ENCODE measurements around the gene DTX1. TPM values are rescaled to one million over a fixed set of nuclear protein-coding genes. Genes with fewer than 3 reads are reported as not detected.

DTX1 gene
- total RNA-seq, 1 experiment from 2014 or later, result 3.0 TPM

- Mint-ChIP-seq H3K27me3 (ENCODE audit: low read depth) (peaks cover 61% of the 10 kb centered on the region), H3K4me3 (no peak overlapping the region), H3K9me3 (no peaks in the 10 kb centered on the region), H3K4me1 (peaks cover 3 to 4% of the 10 kb centered on the region in 2 experiments; a peak in 2 of 4 replicates), H3K27ac (peak overlapping the region in 1 of 3 experiments; percentile 16; a peak in 1 of 7 replicates), H3K36me3 (ENCODE audit: insufficient read depth in 1 of 3, low read depth in 3 of 3) (no peaks in the 10 kb centered on the region)
- no CpG with 5 or more reads among the region's 11 CpGs for WGBS (ENCODE audit: extremely low coverage, insufficient read length, low lambda C conversion rate)
- H2BK20ac ChIP-seq (ENCODE audit: low read depth, low read length, poor library complexity, severe bottlenecking), result no peak overlapping the region
- no peaks in the 10 kb centered on the region for H3K79me2 ChIP-seq (ENCODE audit: insufficient read depth, low read length)
- H3T11ph ChIP-seq (ENCODE audit: low read length), result no peak overlapping the region
- no peak overlapping the region for H4K91ac ChIP-seq (ENCODE audit: insufficient read length, low read depth, low read length)
- H3K4me1 ChIP-seq (ENCODE audit: insufficient read depth, low read length), result no peaks in the 10 kb centered on the region
- DNase-seq, result peak; percentile 86
- H2BK15ac ChIP-seq (ENCODE audit: low read depth, low read length), result no peak overlapping the region
- no peak overlapping the region for H2BK5ac ChIP-seq (ENCODE audit: insufficient read length, low read length)
- H3K79me1 ChIP-seq (ENCODE audit: insufficient read depth, low read depth, low read length, poor library complexity, severe bottlenecking), result no peaks in the 10 kb centered on the region
- H3K4me2 ChIP-seq (ENCODE audit: insufficient read depth, insufficient read length, low read length), result no peak overlapping the region
- peak; percentile 69 for TF ChIP-seq CTCF (conservative IDR thresholded peaks at IDR 0.05)
- H3K14ac ChIP-seq (ENCODE audit: insufficient read depth, low read length), result no peak overlapping the region
- no peak overlapping the region for H2AFZ ChIP-seq (ENCODE audit: low read length)
- H2BK120ac ChIP-seq (ENCODE audit: low read depth, low read length, poor library complexity, severe bottlenecking), result no peak overlapping the region
- no peak overlapping the region for H2AK5ac ChIP-seq (ENCODE audit: insufficient read length, low read length)
- no peak overlapping the region for H3K23ac ChIP-seq (ENCODE audit: insufficient read length, low read depth, low read length)
- no peak overlapping the region for H3K18ac ChIP-seq (ENCODE audit: insufficient read length, low read depth, low read length)
- H3K56ac ChIP-seq (ENCODE audit: insufficient read length, low read depth, low read length), result no peak overlapping the region
- no peak overlapping the region for H3K27ac ChIP-seq (ENCODE audit: insufficient read length, low read depth, low read length)
- no peak overlapping the region for H4K8ac ChIP-seq (replicated peaks; ENCODE audit: insufficient read length, low read depth, low read length)
- H3K4ac ChIP-seq (ENCODE audit: low read depth, low read length), result no peak overlapping the region
- no peak overlapping the region for H3K9ac ChIP-seq (ENCODE audit: extremely low read depth, insufficient read length, low read length)
- no peaks in the 10 kb centered on the region for H3K9me3 ChIP-seq (ENCODE audit: control insufficient read depth, low read depth, low read length)
- no peaks in the 10 kb centered on the region for H3K23me2 ChIP-seq (ENCODE audit: insufficient read length, low read depth, low read length, poor library complexity, severe bottlenecking)
- no peak overlapping the region for H4K5ac ChIP-seq (ENCODE audit: insufficient read length, low read depth, low read length)
- no peaks in the 10 kb centered on the region for H4K20me1 ChIP-seq (ENCODE audit: control insufficient read depth, insufficient read depth, insufficient read length)
- H2BK12ac ChIP-seq (ENCODE audit: insufficient read length, low read depth, low read length), result no peak overlapping the region
- H3K27me3 ChIP-seq (ENCODE audit: insufficient read depth, low read length), result peaks cover 8% of the 10 kb centered on the region
Measured at GRCh38 chr12:113049976-113050742, 6.4 kb upstream of the DTX1 start.

All from H9 (cell line).